HL-60 (cell line): Measurements from ENCODE around the gene ZNF385D.

Source experiments
- DNase-seq, 2 experiments: peaks; one replicate each; pipeline ENCODE4 v3.0.0-alpha.2; 2010 to 2020; ENCODE audit warnings: low read depth in 1 of 2, low spot score in 1 of 2
- H3K27ac ChIP-seq: fragments of 250-450 bp; sonication (Bioruptor Pico); replicated peaks from 2 replicates; pipeline ENCODE4 v1.5.1; 2020; ENCODE audit warnings: mild to moderate bottlenecking, moderate library complexity
- H3K27me3 ChIP-seq: fragments of 250-450 bp; sonication (Bioruptor Pico); 2 replicates; pipeline ENCODE4 v1.5.1; 2021; ENCODE audit warnings: mild to moderate bottlenecking, moderate library complexity; ENCODE audit not compliant: insufficient read depth, poor library complexity, severe bottlenecking
- H3K4me3 ChIP-seq: replicated peaks from 2 replicates; pipeline ENCODE4 v1.5.1; 2011; ENCODE audit warnings: mild to moderate bottlenecking, control low read depth, low read length; ENCODE audit not compliant: insufficient read depth
- GABPA ChIP-seq: IDR thresholded peaks from 2 replicates; pipeline ENCODE4 v1.6.1; 2012; ENCODE audit warnings: low read depth
- POLR2AphosphoS5 ChIP-seq: IDR thresholded peaks from 2 replicates; pipeline ENCODE4 v1.6.1; 2012; ENCODE audit warnings: low read depth
- SPI1 ChIP-seq: IDR thresholded peaks from 2 replicates; pipeline ENCODE4 v1.6.1; 2012; ENCODE audit warnings: low read depth, mild to moderate bottlenecking, borderline replicate concordance
- TF ChIP-seq, protein P1 (sequence below): IDR thresholded peaks from 2 replicates; pipeline ENCODE4 v1.6.1; 2012; ENCODE audit warnings: low read depth; ENCODE audit not compliant: insufficient replicate concordance
- TF ChIP-seq, protein P2 (sequence below): IDR thresholded peaks from one replicate; pipeline ENCODE4 v1.5.1; 2011; ENCODE audit warnings: low read length, control low read depth, inconsistent platforms; ENCODE audit not compliant: insufficient read depth

ZNF385D gene

DNA sequence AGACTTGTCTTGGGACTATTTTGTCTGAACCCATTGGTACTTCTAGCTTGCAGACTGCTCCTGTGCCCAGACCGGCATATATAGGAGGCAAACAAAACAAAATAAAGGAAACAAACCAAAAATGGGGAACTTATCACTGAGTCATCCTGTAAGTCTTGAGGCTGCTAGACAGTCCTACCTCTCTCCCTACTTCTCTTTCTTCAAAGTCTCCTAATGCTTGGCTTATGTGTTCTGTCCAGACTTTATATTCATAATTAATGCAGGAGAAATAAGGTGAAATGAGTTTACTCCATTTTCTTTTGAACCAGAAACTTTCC lies 266.2 kb downstream of the ZNF385D start:
- Histone ChIP-seq H3K27ac (no peak overlapping the region), H3K27me3 (no peaks in the 10 kb centered on the region), H3K4me3 (no peak overlapping the region)
- DNase-seq, result peak in 1 of 2 experiments; percentile 29
- TF ChIP-seq GABPA, result no peak
- TF ChIP-seq POLR2AphosphoS5, result no peak
- no peak for TF ChIP-seq SPI1
- TF ChIP-seq, protein P1, sequence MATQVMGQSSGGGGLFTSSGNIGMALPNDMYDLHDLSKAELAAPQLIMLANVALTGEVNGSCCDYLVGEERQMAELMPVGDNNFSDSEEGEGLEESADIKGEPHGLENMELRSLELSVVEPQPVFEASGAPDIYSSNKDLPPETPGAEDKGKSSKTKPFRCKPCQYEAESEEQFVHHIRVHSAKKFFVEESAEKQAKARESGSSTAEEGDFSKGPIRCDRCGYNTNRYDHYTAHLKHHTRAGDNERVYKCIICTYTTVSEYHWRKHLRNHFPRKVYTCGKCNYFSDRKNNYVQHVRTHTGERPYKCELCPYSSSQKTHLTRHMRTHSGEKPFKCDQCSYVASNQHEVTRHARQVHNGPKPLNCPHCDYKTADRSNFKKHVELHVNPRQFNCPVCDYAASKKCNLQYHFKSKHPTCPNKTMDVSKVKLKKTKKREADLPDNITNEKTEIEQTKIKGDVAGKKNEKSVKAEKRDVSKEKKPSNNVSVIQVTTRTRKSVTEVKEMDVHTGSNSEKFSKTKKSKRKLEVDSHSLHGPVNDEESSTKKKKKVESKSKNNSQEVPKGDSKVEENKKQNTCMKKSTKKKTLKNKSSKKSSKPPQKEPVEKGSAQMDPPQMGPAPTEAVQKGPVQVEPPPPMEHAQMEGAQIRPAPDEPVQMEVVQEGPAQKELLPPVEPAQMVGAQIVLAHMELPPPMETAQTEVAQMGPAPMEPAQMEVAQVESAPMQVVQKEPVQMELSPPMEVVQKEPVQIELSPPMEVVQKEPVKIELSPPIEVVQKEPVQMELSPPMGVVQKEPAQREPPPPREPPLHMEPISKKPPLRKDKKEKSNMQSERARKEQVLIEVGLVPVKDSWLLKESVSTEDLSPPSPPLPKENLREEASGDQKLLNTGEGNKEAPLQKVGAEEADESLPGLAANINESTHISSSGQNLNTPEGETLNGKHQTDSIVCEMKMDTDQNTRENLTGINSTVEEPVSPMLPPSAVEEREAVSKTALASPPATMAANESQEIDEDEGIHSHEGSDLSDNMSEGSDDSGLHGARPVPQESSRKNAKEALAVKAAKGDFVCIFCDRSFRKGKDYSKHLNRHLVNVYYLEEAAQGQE, result no peak
- TF ChIP-seq, protein P2, sequence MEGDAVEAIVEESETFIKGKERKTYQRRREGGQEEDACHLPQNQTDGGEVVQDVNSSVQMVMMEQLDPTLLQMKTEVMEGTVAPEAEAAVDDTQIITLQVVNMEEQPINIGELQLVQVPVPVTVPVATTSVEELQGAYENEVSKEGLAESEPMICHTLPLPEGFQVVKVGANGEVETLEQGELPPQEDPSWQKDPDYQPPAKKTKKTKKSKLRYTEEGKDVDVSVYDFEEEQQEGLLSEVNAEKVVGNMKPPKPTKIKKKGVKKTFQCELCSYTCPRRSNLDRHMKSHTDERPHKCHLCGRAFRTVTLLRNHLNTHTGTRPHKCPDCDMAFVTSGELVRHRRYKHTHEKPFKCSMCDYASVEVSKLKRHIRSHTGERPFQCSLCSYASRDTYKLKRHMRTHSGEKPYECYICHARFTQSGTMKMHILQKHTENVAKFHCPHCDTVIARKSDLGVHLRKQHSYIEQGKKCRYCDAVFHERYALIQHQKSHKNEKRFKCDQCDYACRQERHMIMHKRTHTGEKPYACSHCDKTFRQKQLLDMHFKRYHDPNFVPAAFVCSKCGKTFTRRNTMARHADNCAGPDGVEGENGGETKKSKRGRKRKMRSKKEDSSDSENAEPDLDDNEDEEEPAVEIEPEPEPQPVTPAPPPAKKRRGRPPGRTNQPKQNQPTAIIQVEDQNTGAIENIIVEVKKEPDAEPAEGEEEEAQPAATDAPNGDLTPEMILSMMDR, result no peak

DNA sequence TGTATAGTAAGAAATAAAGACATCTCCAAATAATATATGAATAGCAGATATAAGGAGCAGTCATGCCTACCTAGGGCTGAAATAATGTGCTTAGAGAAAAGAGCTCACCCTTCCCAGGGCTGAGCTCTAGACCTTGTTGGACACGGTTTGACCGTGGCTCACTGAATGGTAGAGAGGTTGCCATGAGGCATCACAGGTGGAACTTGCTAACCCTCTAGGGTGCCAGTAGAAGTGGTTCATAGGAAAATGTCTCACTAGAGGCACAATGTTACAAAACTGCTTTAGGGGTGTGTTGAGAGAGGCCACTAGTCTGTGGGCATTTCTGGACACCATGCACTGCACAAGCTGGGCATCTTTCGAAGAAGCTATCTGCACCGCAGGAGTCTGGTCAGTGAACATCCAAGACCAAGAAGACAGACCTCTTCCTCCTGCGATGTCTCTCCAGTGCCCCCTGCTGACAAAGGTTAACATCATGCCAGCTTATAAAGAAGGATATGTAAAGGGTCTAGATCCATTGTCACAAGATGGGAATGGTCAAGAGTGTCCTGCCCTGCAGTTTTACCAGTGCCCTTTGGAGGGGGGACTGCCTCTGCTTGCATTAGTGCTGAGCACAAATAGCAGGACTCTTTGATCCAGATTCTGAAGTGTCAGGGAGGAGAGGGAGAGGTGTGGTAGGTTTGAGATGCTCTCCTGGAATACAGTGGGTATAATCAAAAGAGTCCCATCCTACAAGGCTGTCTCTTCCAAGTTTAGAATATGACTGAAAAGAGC lies 266.8 kb downstream of the ZNF385D start:
- H3K27ac ChIP-seq, result no peak overlapping the region
- no peaks in the 10 kb centered on the region for H3K27me3 ChIP-seq
- TF ChIP-seq POLR2AphosphoS5, result no peak
- TF ChIP-seq, protein P2, result peak; percentile 35
- TF ChIP-seq SPI1, result no peak
- TF ChIP-seq, protein P1, result no peak
- no peak for TF ChIP-seq GABPA
- peak in 1 of 2 experiments; percentile 53 for DNase-seq
- H3K4me3 ChIP-seq, result no peak overlapping the region

DNA sequence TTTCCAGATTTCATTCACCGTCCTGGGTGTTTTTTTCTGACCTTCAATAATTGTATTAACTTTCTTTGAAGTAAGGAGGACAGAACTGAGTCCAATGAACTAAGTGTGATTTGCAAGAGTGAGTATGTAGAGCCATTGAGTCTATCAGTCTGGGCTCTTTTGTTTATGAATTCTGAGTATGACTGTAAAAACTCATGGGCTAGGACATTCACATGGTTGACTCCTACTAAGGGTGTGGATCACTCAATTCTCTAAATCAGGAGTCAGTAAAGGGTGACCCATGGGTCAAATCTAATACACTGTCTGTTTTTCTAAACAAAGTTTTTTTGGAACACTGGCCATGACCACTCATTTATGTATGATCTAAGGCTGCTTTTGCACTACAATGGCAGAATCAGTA lies 269.0 kb downstream of the ZNF385D start:
- Histone ChIP-seq H3K27ac (no peak overlapping the region), H3K4me3 (no peak overlapping the region), H3K27me3 (no peaks in the 10 kb centered on the region)
- TF ChIP-seq, protein P1, result no peak
- TF ChIP-seq SPI1 (no peak), GABPA (no peak), POLR2AphosphoS5 (no peak)
- TF ChIP-seq, protein P2, result no peak
- no peak for DNase-seq
